ENCODE measurements around the gene CNTNAP2. TPM values are rescaled to one million over a fixed set of nuclear protein-coding genes. Genes with fewer than 3 reads are reported as not detected.

CNTNAP2 gene
- total and polyA plus RNA-seq, 2 of the 8 experiments (the other 6 are each of a cell fraction or from before 2014, with no cell fraction given) = 27.9 to 71.0 TPM

DNA sequence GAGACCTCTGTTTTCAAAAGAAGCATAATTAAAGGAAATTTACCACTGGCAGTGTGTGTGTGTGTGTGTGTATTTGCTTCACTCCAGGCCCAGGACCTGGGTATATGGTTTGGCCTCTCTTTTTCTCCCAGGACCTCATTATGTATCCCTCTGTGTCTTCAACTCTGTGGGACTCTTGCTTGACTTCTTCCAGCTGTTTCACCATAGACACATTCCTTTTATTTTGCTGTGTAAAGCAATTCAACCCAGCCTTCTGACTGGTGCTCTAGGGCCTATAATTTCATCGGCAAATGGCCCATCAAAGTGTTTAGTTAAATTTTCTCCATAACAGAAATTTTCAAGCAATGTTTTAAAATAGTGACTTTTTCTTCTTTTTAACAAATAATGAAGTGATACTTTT lies 954.3 kb downstream of the CNTNAP2 start (continued):
- TF ChIP-seq CHD7 (IDR thresholded peaks at IDR 0.05; ENCODE audit: insufficient replicate concordance, low read length) (no peak), RNF2 (IDR thresholded peaks at IDR 0.05; ENCODE audit: borderline replicate concordance, low read depth, low read length, missing control alignments, poor library complexity, severe bottlenecking) (no peak), E2F6 (IDR thresholded peaks at IDR 0.05) (no peak), CBX5 (IDR thresholded peaks at IDR 0.05; ENCODE audit: low read depth, low read length) (no peak), BCL11A (IDR thresholded peaks at IDR 0.05; ENCODE audit: low read depth in 2 of 2, low read length in 2 of 2) (no peak), KDM4A (IDR thresholded peaks at IDR 0.05; ENCODE audit: low read depth, low read length, severe bottlenecking) (no peak), NRF1 (IDR thresholded peaks at IDR 0.05; ENCODE audit: low read depth, low read length) (no peak), GTF2F1 (IDR thresholded peaks at IDR 0.05; ENCODE audit: borderline replicate concordance, low read depth, low read length) (no peak)
- TF ChIP-seq, protein P1, sequence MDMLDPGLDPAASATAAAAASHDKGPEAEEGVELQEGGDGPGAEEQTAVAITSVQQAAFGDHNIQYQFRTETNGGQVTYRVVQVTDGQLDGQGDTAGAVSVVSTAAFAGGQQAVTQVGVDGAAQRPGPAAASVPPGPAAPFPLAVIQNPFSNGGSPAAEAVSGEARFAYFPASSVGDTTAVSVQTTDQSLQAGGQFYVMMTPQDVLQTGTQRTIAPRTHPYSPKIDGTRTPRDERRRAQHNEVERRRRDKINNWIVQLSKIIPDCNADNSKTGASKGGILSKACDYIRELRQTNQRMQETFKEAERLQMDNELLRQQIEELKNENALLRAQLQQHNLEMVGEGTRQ (IDR thresholded peaks at IDR 0.05; ENCODE audit: low read length) = no peak
